HepG2 (cell line): Measurements from ENCODE around the gene MAP1LC3B. TPM values are rescaled to one million over a fixed set of nuclear protein-coding genes. Genes with fewer than 3 reads are reported as not detected.

ENCODE experiments used
- AGO2 ChIP-seq: fragments of 200-400 bp; formaldehyde crosslinking; optimal IDR thresholded peaks from 2 replicates; pipeline ENCODE3; 2017; ENCODE audit warnings: mild to moderate bottlenecking, low read depth, low read length, moderate library complexity
- CHCHD3 ChIP-seq: sonication (generic); formaldehyde crosslinking; IDR thresholded peaks from 2 replicates; pipeline ENCODE4 v1.8.0; 2022; ENCODE audit warnings: mild to moderate bottlenecking, missing genetic modification reagents, moderate library complexity
- DNMT3B ChIP-seq: conservative IDR thresholded peaks from 2 replicates; pipeline ENCODE4 v1.6.1; 2016; ENCODE audit warnings: missing biosample characterization, control low read depth
- DR1 ChIP-seq: sonication (generic); formaldehyde crosslinking; IDR thresholded peaks from 2 replicates; pipeline ENCODE4 v1.8.0; 2021; ENCODE audit warnings: mild to moderate bottlenecking, missing genetic modification reagents, inconsistent platforms
- NFKBIZ ChIP-seq: IDR thresholded peaks from 2 replicates; pipeline ENCODE4 v1.6.1; 2018; ENCODE audit warnings: missing genetic modification reagents, missing compliant biosample characterization
- NR2F1 ChIP-seq, 2 experiments: fragments of 450-650 bp in 1 of 2; formaldehyde crosslinking in 1 of 2; IDR thresholded peaks; 2 replicates each; pipeline versions ENCODE4 v1.5.0 to v1.6.1; 2016 to 2020; ENCODE audit warnings: mild to moderate bottlenecking in 1 of 2, missing compliant biosample characterization in 1 of 2, missing genetic modification reagents in 1 of 2, moderate library complexity in 1 of 2
- PHF8 ChIP-seq: sonication (generic); formaldehyde crosslinking; IDR thresholded peaks from 2 replicates; pipeline ENCODE4 v1.5.0; 2020; ENCODE audit warnings: missing genetic modification reagents
- POLR2G ChIP-seq: fragments of 200-400 bp; formaldehyde crosslinking; IDR thresholded peaks from 2 replicates; pipeline ENCODE4 v1.6.1; 2018; ENCODE audit warnings: mild to moderate bottlenecking, low read depth, low read length, moderate library complexity
- SIN3A ChIP-seq: IDR thresholded peaks from 2 replicates; pipeline ENCODE4 v1.6.1; 2011; ENCODE audit warnings: low read depth, mild to moderate bottlenecking, control low read depth, low read length, borderline replicate concordance
- SP5 ChIP-seq: IDR thresholded peaks from 2 replicates; pipeline ENCODE4 v1.6.1; 2016; ENCODE audit warnings: low read depth, borderline replicate concordance
- ZNF160 ChIP-seq: sonication (generic); formaldehyde crosslinking; IDR thresholded peaks from 2 replicates; pipeline ENCODE4 v1.8.0; 2022; ENCODE audit warnings: mild to moderate bottlenecking, inconsistent platforms, missing genetic modification reagents
- ZNF580 ChIP-seq: IDR thresholded peaks from 2 replicates; pipeline ENCODE4 v1.6.1; 2016; ENCODE audit warnings: low read depth, borderline replicate concordance
- ZNF687 ChIP-seq: sonication (generic); formaldehyde crosslinking; IDR thresholded peaks from 2 replicates; pipeline ENCODE4 v1.5.1; 2020; ENCODE audit warnings: mild to moderate bottlenecking, missing genetic modification reagents, moderate library complexity
- ZNF777 ChIP-seq: sonication (generic); formaldehyde crosslinking; IDR thresholded peaks from 2 replicates; pipeline ENCODE4 v1.4.0; 2020; ENCODE audit warnings: missing genetic modification reagents
- polyA plus RNA-seq, 8 experiments: library from polyadenylated mRNA; depleted of rRNA in 3 of 8; stranded (reverse) in 7 of 8; unstranded in 1 of 8; fragments of >200 nt; fragmentation: Illumina TruSeq in 4 of 8; extraction: Trizol in 4 of 8; gene quantifications; 2 replicates each; pipeline versions ENCODE4 v1.2.1 to v1.2.3, GENCODE V29; 2011 to 2016; ENCODE audit warnings: low read depth in 4 of 8, missing spikeins in 1 of 8, mixed read lengths in 1 of 8; ENCODE audit not compliant: insufficient read depth in 1 of 8
- total RNA-seq, 5 experiments: library from RNA; depleted of rRNA; stranded (reverse); fragments of >200 nt; fragmentation: Illumina TruSeq; extraction: Trizol; gene quantifications; 2 replicates each; pipeline ENCODE4 v1.2.3, GENCODE V29; 2016; ENCODE audit warnings: low read depth in 1 of 5
- TF ChIP-seq, protein P1 (sequence below): sonication (generic); formaldehyde crosslinking; IDR thresholded peaks from 2 replicates; pipeline ENCODE4 v1.4.0; 2020; ENCODE audit warnings: missing genetic modification reagents, borderline replicate concordance
- TF ChIP-seq, protein P2 (sequence below): sonication (generic); formaldehyde crosslinking; IDR thresholded peaks from 2 replicates; pipeline ENCODE4 v1.4.0; 2020; ENCODE audit warnings: missing genetic modification reagents

The MAP1LC3B gene
- total and polyA plus RNA-seq, 2 of the 13 experiments (the other 11 are each of a cell fraction or from before 2014, with no cell fraction given): 15.7 to 37.4 TPM

DNA sequence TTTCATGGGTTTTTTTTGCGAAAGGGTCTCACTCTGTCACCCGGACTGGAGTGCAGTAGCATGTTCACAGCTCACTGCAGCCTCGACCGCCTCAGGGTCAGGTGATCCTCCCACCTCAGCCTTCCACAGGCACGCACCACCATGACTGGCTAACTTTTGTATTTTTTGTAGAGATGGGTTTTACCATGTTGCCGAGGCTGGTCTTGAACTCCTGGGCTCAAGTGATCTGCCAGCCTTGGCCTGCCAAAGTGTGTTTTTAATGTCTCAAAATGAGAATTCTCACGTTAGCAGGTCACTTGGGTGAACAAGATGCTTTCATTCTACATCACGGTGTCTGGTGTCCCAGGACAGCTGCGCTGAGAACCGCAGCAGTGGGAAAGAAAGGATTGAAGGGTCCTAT, 11.7 kb upstream of the MAP1LC3B start (continued):
- no peak; the same call in 1 of the 2 replicates for TF ChIP-seq PHF8 (CRISPR knock-in tag)
- 0 out of 2 replicates have a peak, but pooled peaks have one; percentile 13 for TF ChIP-seq ZNF580 (CRISPR knock-in tag)
- peak; percentile 56 for TF ChIP-seq ZNF687 (CRISPR knock-in tag)
- TF ChIP-seq NR2F1 (CRISPR knock-in tag; IDR thresholded peaks at IDR 0.05): no peak
- TF ChIP-seq DR1: no peak
- TF ChIP-seq AGO2: peak; percentile 19
- TF ChIP-seq SP5 (CRISPR knock-in tag): no peak
- no peak for TF ChIP-seq CHCHD3
- TF ChIP-seq SIN3A: peak; percentile 61; the same call in 1 of the 2 replicates
- TF ChIP-seq NFKBIZ: no peak
- 0 out of 2 replicates have a peak, but pooled peaks have one; percentile 6 for TF ChIP-seq POLR2G
- TF ChIP-seq ZNF777 (CRISPR knock-in tag): no peak
- no peak for TF ChIP-seq ZNF160 (CRISPR knock-in tag)
- TF ChIP-seq, protein P1, sequence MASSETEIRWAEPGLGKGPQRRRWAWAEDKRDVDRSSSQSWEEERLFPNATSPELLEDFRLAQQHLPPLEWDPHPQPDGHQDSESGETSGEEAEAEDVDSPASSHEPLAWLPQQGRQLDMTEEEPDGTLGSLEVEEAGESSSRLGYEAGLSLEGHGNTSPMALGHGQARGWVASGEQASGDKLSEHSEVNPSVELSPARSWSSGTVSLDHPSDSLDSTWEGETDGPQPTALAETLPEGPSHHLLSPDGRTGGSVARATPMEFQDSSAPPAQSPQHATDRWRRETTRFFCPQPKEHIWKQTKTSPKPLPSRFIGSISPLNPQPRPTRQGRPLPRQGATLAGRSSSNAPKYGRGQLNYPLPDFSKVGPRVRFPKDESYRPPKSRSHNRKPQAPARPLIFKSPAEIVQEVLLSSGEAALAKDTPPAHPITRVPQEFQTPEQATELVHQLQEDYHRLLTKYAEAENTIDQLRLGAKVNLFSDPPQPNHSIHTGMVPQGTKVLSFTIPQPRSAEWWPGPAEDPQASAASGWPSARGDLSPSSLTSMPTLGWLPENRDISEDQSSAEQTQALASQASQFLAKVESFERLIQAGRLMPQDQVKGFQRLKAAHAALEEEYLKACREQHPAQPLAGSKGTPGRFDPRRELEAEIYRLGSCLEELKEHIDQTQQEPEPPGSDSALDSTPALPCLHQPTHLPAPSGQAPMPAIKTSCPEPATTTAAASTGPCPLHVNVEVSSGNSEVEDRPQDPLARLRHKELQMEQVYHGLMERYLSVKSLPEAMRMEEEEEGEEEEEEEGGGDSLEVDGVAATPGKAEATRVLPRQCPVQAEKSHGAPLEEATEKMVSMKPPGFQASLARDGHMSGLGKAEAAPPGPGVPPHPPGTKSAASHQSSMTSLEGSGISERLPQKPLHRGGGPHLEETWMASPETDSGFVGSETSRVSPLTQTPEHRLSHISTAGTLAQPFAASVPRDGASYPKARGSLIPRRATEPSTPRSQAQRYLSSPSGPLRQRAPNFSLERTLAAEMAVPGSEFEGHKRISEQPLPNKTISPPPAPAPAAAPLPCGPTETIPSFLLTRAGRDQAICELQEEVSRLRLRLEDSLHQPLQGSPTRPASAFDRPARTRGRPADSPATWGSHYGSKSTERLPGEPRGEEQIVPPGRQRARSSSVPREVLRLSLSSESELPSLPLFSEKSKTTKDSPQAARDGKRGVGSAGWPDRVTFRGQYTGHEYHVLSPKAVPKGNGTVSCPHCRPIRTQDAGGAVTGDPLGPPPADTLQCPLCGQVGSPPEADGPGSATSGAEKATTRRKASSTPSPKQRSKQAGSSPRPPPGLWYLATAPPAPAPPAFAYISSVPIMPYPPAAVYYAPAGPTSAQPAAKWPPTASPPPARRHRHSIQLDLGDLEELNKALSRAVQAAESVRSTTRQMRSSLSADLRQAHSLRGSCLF (CRISPR knock-in tag): 0 out of 2 replicates have a peak, but pooled peaks have one; percentile 2
- TF ChIP-seq DNMT3B: no peak
- TF ChIP-seq, protein P2, sequence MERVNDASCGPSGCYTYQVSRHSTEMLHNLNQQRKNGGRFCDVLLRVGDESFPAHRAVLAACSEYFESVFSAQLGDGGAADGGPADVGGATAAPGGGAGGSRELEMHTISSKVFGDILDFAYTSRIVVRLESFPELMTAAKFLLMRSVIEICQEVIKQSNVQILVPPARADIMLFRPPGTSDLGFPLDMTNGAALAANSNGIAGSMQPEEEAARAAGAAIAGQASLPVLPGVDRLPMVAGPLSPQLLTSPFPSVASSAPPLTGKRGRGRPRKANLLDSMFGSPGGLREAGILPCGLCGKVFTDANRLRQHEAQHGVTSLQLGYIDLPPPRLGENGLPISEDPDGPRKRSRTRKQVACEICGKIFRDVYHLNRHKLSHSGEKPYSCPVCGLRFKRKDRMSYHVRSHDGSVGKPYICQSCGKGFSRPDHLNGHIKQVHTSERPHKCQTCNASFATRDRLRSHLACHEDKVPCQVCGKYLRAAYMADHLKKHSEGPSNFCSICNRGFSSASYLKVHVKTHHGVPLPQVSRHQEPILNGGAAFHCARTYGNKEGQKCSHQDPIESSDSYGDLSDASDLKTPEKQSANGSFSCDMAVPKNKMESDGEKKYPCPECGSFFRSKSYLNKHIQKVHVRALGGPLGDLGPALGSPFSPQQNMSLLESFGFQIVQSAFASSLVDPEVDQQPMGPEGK (CRISPR knock-in tag): 0 out of 2 replicates have a peak, but pooled peaks have one; percentile 11
